HCT116 (cell line): ENCODE results near the gene PKD2. TPM values are rescaled to one million over a fixed set of nuclear protein-coding genes. Genes with fewer than 3 reads are reported as not detected.

ENCODE experiments used
- ATAC-seq: fragments of 200-7000 bp; cut with Tn5 transposase; 2 replicates; pipeline ENCODE4 v1.9.1; 2020; ENCODE audit warnings: mild to moderate bottlenecking, moderate library complexity
- BruUV-seq: library from RNA; stranded (reverse); fragments of 400-500 nt; replicated peaks from 2 replicates; lab custom pipeline; 2021; lab: Mats Ljungman, UMichigan
- CTCF ChIA-PET: fragments of 300-600 bp; sonication (Branson Sonifier 250); formaldehyde crosslinking; loops from one replicate; lab custom pipeline; 2021; ENCODE audit warnings: antibody characterized with exemption; lab: Charles Lee
- POLR2A ChIA-PET: fragments of 300-600, 350-600 bp; sonication (Branson Sonifier 250); formaldehyde crosslinking; loops from one replicate; lab custom pipeline; 2021; ENCODE audit warnings: antibody characterized with exemption; lab: Charles Lee
- RAD21 ChIA-PET, 2 experiments: fragments of 300-600 bp; sonication (Branson Sonifier 250); formaldehyde crosslinking; loops; one replicate each; lab custom pipeline; 2023; ENCODE audit warnings: low total read pairs in 2 of 2; ENCODE audit not compliant: uncharacterized antibody in 2 of 2, unreplicated experiment in 2 of 2, low non-redundant PET in 1 of 2; lab: Charles Lee
- DNase-seq: peaks from one replicate; pipeline ENCODE4 v3.0.0-alpha.2; 2010; ENCODE audit warnings: low read depth, low spot score
- H2AFZ ChIP-seq: fragments of 200-600 bp; shearing (Covaris generic), sonication (generic); 2 replicates; pipeline ENCODE4 v1.6.1; 2017; ENCODE audit warnings: low read depth, mixed run types, mixed read lengths, antibody characterized with exemption, low read length; ENCODE audit not compliant: poor library complexity, severe bottlenecking
- H3K27ac ChIP-seq: 2 replicates; pipeline ENCODE4 v1.5.1; 2012; ENCODE audit warnings: low read depth, low read length
- H3K27me3 ChIP-seq: fragments of 200-600 bp; sonication (generic); 2 replicates; pipeline ENCODE4 v1.6.1; 2016; ENCODE audit warnings: mixed run types, low read length, mixed read lengths; ENCODE audit not compliant: insufficient read depth
- H3K36me3 ChIP-seq, 2 experiments: fragments of 200-500 bp in 1 of 2; fragments of 200-600 bp in 1 of 2; sonication (Bioruptor generic) in 1 of 2; sonication (generic) in 1 of 2; 2 replicates each; pipeline versions ENCODE4 v1.5.1 to v1.6.1; 2014 to 2016; ENCODE audit warnings: low read length in 2 of 2, inconsistent platforms in 1 of 2, mixed read lengths in 1 of 2, mixed run types in 1 of 2; ENCODE audit not compliant: insufficient read depth in 2 of 2, control insufficient read depth in 1 of 2
- H3K4me1 ChIP-seq, 2 experiments: fragments of 200-600 bp in 1 of 2; sonication (generic) in 1 of 2; 2 replicates each; pipeline versions ENCODE4 v1.5.1 to v1.6.1; 2012 to 2017; ENCODE audit warnings: low read length in 2 of 2, inconsistent platforms in 1 of 2, mild to moderate bottlenecking in 1 of 2, mixed read lengths in 1 of 2, mixed run types in 1 of 2, moderate library complexity in 1 of 2; ENCODE audit not compliant: insufficient read depth in 2 of 2, control insufficient read depth in 1 of 2
- H3K4me2 ChIP-seq: fragments of 200-600 bp; sonication (generic); 2 replicates; pipeline ENCODE4 v1.6.1; 2017; ENCODE audit warnings: mixed run types, low read length, mixed read lengths
- H3K4me3 ChIP-seq, 2 experiments: fragments of 200-600 bp in 1 of 2; sonication (generic) in 1 of 2; replicated peaks in 1 of 2; 2 replicates each; pipeline ENCODE4 v1.5.1; 2011 to 2016; ENCODE audit warnings: low read length in 2 of 2, control low read depth in 1 of 2, low read depth in 1 of 2, mild to moderate bottlenecking in 1 of 2, mixed read lengths in 1 of 2, mixed run types in 1 of 2
- H3K79me2 ChIP-seq: fragments of 200-600 bp; sonication (generic); 2 replicates; pipeline ENCODE4 v1.6.1; 2017; ENCODE audit warnings: mild to moderate bottlenecking, mixed run types, low read length, moderate library complexity, mixed read lengths; ENCODE audit not compliant: insufficient read depth
- H3K9ac ChIP-seq: fragments of 200-600 bp; sonication (generic); 2 replicates; pipeline ENCODE4 v1.6.1; 2016; ENCODE audit warnings: low read length, mixed read lengths
- H3K9me2 ChIP-seq: fragments of 200-600 bp; sonication (generic), shearing (Covaris generic); 2 replicates; pipeline ENCODE4 v1.6.1; 2017; ENCODE audit warnings: mixed run types, mild to moderate bottlenecking, moderate library complexity; ENCODE audit not compliant: insufficient read depth
- H3K9me3 ChIP-seq, 2 experiments: fragments of 200-500 bp in 1 of 2; fragments of 200-600 bp in 1 of 2; sonication (Bioruptor generic) in 1 of 2; sonication (generic) in 1 of 2; 2 replicates each; pipeline ENCODE4 v1.6.1; 2014 to 2017; ENCODE audit warnings: low read length in 2 of 2, mixed read lengths in 2 of 2, inconsistent platforms in 1 of 2, low read depth in 1 of 2, mild to moderate bottlenecking in 1 of 2, mixed run types in 1 of 2, moderate library complexity in 1 of 2; ENCODE audit not compliant: control insufficient read depth in 1 of 2, insufficient read depth in 1 of 2
- H4K20me1 ChIP-seq: fragments of 200-600 bp; sonication (generic), shearing (Covaris generic); 2 replicates; pipeline ENCODE4 v1.6.1; 2017; ENCODE audit warnings: mixed run types, mild to moderate bottlenecking, moderate library complexity; ENCODE audit not compliant: insufficient read depth
- ATF3 ChIP-seq: IDR thresholded peaks from 2 replicates; pipeline ENCODE4 v1.6.1; 2012
- ELF1 ChIP-seq: IDR thresholded peaks from 2 replicates; pipeline ENCODE4 v1.6.1; 2012; ENCODE audit warnings: low read depth, borderline replicate concordance
- EZH2 ChIP-seq: fragments of 200-600 bp; sonication (generic); IDR thresholded peaks from 2 replicates; pipeline ENCODE4 v1.6.1; 2017; ENCODE audit warnings: antibody characterized with exemption, mixed run types
- FOSL1 ChIP-seq: IDR thresholded peaks from 2 replicates; pipeline ENCODE4 v1.6.1; 2012; ENCODE audit warnings: low read depth
- POLR2A ChIP-seq: IDR thresholded peaks from 2 replicates; pipeline ENCODE4 v1.7.0; 2011; ENCODE audit warnings: borderline replicate concordance; ENCODE audit not compliant: insufficient read depth, insufficient read length; ENCODE audit errors: extremely low read depth
- POLR2AphosphoS5 ChIP-seq: IDR thresholded peaks from 2 replicates; pipeline ENCODE4 v1.6.1; 2011; ENCODE audit warnings: mild to moderate bottlenecking, low read depth, low read length, moderate library complexity
- REST ChIP-seq: IDR thresholded peaks from 2 replicates; pipeline ENCODE4 v1.6.1; 2012; ENCODE audit warnings: low read depth
- SP1 ChIP-seq: IDR thresholded peaks from 2 replicates; pipeline ENCODE4 v1.6.1; 2012; ENCODE audit warnings: low read depth
- SRF ChIP-seq: IDR thresholded peaks from 2 replicates; pipeline ENCODE4 v1.6.1; 2012; ENCODE audit warnings: low read depth
- TCF7L2 ChIP-seq: IDR thresholded peaks from 2 replicates; pipeline ENCODE4 v1.7.0; 2011; ENCODE audit warnings: borderline replicate concordance, inconsistent platforms; ENCODE audit not compliant: insufficient read depth, insufficient read length; ENCODE audit errors: extremely low read depth
- YY1 ChIP-seq: IDR thresholded peaks from 2 replicates; pipeline ENCODE4 v1.6.1; 2011; ENCODE audit warnings: low read length, low read depth, moderate library complexity, mild to moderate bottlenecking; ENCODE audit not compliant: insufficient replicate concordance; ENCODE audit errors: extremely low read depth
- ZBTB33 ChIP-seq: IDR thresholded peaks from 2 replicates; pipeline ENCODE4 v1.6.1; 2011; ENCODE audit warnings: mild to moderate bottlenecking, low read length, moderate library complexity; ENCODE audit not compliant: insufficient replicate concordance; ENCODE audit errors: extremely low read depth
- ZFX ChIP-seq: fragments of 450-650 bp; IDR thresholded peaks from 2 replicates; pipeline ENCODE4 v1.6.1; 2017
- ZNF274 ChIP-seq: fragments of 200-500 bp; sonication (Bioruptor generic); IDR thresholded peaks from 2 replicates; pipeline ENCODE4 v1.6.1; 2014; ENCODE audit warnings: mild to moderate bottlenecking, low read depth, low read length, inconsistent platforms
- intact Hi-C: fragments of 100-400 bp; cut with micrococcal nuclease; formaldehyde crosslinking; loops from 2 replicates; pipeline ENCODE4 v1.10.0; 2022
- total RNA-seq: library from RNA; stranded (reverse); gene quantifications from one replicate; pipeline ENCODE4 v1.2.1, GENCODE V29; 2021; ENCODE audit not compliant: unreplicated experiment

Gene PKD2
- total RNA-seq, 1 experiment from 2014 or later, result 10.1 TPM

GRCh38 chr4:88012647-88013046 is 5.2 kb downstream of the PKD2 start:
- Histone ChIP-seq H3K4me3 (no peak overlapping the region), H3K9me3 (no peaks in the 10 kb centered on the region)
- RAD21 ChIA-PET, result no interaction called here

GRCh38 chr4:88014386-88014905 is 7.0 kb downstream of the PKD2 start:
- H2AFZ ChIP-seq, result no peak overlapping the region
- H3K27ac ChIP-seq, result no peak overlapping the region
- H3K4me2 ChIP-seq, result no peak overlapping the region
- ChIA-PET RAD21 (no interaction called here), POLR2A (no interaction called here), CTCF (no interaction called here)
- H3K4me3 ChIP-seq, result no peak overlapping the region
- BruUV-seq, result no TSS peak
- H3K4me1 ChIP-seq, result peaks cover 3 to 6% of the 10 kb centered on the region in 2 experiments; a peak in 1 of 4 replicates
- no peak for ATAC-seq
- H3K27me3 ChIP-seq, result no peaks in the 10 kb centered on the region
- no peaks in the 10 kb centered on the region for H3K9me3 ChIP-seq
- no peaks in the 10 kb centered on the region for H3K36me3 ChIP-seq
- H3K9ac ChIP-seq, result no peak overlapping the region
- intact Hi-C loops, result no loop called here
- no peak for DNase-seq
- no peaks in the 10 kb centered on the region for H3K9me2 ChIP-seq
- peaks cover 46% of the 10 kb centered on the region for H3K79me2 ChIP-seq
- H4K20me1 ChIP-seq, result no peaks in the 10 kb centered on the region
- TF ChIP-seq YY1 (no peak), TCF7L2 (no peak), ZFX (no peak), FOSL1 (no peak), SP1 (no peak), REST (no peak), ELF1 (no peak), POLR2AphosphoS5 (no peak), ZBTB33 (no peak), ZNF274 (no peak), SRF (no peak), POLR2A (no peak)

More at GRCh38 chr4:88012647-88013046, 5.2 kb downstream of the PKD2 start:
- Histone ChIP-seq H2AFZ (no peak overlapping the region), H3K4me2 (no peak overlapping the region), H3K36me3 (no peaks in the 10 kb centered on the region), H3K9ac (no peak overlapping the region), H3K79me2 (peaks cover 51% of the 10 kb centered on the region), H3K4me1 (peaks cover 5 to 13% of the 10 kb centered on the region in 2 experiments; a peak in 3 of 4 replicates), H3K27me3 (no peaks in the 10 kb centered on the region), H4K20me1 (no peaks in the 10 kb centered on the region; the same call in 1 of the 2 replicates), H3K27ac (no peak overlapping the region), H3K9me2 (no peaks in the 10 kb centered on the region)
- ATAC-seq (no peak), DNase-seq (no peak)
- ChIA-PET POLR2A (no interaction called here), CTCF (no interaction called here)
- TF ChIP-seq ZNF274, result no peak
- no peak for TF ChIP-seq FOSL1
- TF ChIP-seq ATF3, result no peak
- no peak for TF ChIP-seq EZH2
- intact Hi-C loops, result no loop called here
- no TSS peak for BruUV-seq
